ENCODE data around the gene HTR2A. TPM values are rescaled to one million over a fixed set of nuclear protein-coding genes. Genes with fewer than 3 reads are reported as not detected.
"Not testable (repeated sequence)": the region's sequence is repeated elsewhere in the genome, so short reads cannot be mapped to it uniquely, and the experiment has no call there.

The HTR2A gene
- total RNA-seq, 6 experiments from 2014 or later: 0.04 TPM; not detected in 5

DNA sequence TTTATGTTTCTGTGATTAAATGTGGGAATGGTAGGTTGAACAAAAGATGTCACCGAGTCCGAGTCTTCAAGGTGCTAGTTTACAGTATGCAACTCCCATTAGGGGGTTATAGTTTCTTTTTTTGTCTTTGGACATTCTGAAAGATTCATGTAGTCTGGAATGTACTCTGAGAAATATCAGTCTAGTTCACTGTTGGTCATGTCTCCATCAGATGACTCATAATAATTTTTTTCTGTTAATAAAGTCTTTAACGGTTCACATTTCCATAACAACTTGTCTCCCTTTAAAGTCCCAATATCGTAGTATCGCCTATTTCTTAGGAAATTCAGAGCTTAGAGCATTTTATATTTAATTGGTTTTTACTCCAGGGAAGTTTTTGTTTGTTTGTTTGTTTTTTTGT is 86.4 kb downstream of the HTR2A start:
- intact Hi-C loops (cut with DNase I): no loop called here
- Histone ChIP-seq H3K27me3 (no peaks in the 10 kb centered on the region), H3K9me3 (peaks cover 0 to 2% (median 0%) of the 10 kb centered on the region in 4 donors), H3K4me3 (no peak overlapping the region), H3K4me1 (no peaks in the 10 kb centered on the region), H3K36me3 (no peaks in the 10 kb centered on the region), H3K27ac (no peak overlapping the region)
- 86% methylated on average over 5 of the region's 5 CpGs for WGBS (ENCODE audit: insufficient coverage, low coverage, low lambda C conversion rate, missing lambda C conversion rate)
- no peak for DNase-seq
- no peak for ATAC-seq
- TF ChIP-seq, protein P1, sequence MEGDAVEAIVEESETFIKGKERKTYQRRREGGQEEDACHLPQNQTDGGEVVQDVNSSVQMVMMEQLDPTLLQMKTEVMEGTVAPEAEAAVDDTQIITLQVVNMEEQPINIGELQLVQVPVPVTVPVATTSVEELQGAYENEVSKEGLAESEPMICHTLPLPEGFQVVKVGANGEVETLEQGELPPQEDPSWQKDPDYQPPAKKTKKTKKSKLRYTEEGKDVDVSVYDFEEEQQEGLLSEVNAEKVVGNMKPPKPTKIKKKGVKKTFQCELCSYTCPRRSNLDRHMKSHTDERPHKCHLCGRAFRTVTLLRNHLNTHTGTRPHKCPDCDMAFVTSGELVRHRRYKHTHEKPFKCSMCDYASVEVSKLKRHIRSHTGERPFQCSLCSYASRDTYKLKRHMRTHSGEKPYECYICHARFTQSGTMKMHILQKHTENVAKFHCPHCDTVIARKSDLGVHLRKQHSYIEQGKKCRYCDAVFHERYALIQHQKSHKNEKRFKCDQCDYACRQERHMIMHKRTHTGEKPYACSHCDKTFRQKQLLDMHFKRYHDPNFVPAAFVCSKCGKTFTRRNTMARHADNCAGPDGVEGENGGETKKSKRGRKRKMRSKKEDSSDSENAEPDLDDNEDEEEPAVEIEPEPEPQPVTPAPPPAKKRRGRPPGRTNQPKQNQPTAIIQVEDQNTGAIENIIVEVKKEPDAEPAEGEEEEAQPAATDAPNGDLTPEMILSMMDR (IDR thresholded peaks at IDR 0.05): no peak
- TF ChIP-seq POLR2A (IDR thresholded peaks at IDR 0.05): no peak

DNA sequence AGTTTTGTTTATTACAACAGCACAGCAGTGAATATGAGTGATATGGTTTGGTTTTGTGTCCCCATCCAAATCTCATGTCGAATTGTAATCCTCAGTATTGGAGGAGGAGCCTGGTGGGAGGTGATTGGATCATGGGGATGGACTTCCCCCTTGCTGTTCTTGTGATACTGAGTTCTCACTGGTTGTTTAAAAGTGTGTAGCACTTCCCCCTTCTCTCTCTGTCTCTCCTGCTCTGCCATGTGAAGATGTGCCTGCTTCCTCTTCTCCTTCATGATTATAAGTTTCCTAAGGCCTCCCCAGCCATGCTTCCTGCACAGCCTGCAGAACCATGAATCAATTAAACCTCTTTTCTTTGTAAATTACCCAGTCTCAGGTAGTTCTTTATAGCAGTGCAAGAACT is 91.9 kb downstream of the HTR2A start:
- H3K36me3 ChIP-seq; H3K27ac ChIP-seq; H3K4me1 ChIP-seq; ATAC-seq; H3K27me3 ChIP-seq; DNase-seq; H3K9me3 ChIP-seq; intact Hi-C loops (cut with DNase I); H3K4me3 ChIP-seq: not testable (repeated sequence)
- 73% methylated on average over 1 of the region's 1 CpG for WGBS (ENCODE audit: insufficient coverage, low coverage, low lambda C conversion rate, missing lambda C conversion rate)

DNA sequence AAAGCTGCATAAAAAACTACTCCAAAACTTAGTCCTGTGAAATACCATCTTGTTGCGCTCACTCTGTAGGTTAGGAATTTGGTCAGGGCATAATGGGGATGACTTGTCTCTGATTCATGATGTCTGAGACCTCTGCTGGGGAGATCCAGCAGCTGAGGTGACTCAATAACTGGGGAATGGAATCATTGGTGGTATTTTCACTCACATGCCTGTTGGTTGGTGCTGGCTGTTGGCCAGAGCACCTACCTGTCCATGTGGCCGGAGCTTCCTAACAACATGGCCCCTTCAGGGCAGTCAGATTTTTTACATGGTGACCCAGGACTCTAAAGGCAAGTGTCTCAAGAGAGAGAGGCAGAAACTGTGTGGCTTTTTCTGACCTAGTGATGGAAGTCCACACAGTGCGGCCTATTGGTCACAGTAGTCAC is 92.5 kb downstream of the HTR2A start:
- ATAC-seq (no peak), DNase-seq (no peak)
- H3K9me3 ChIP-seq: no peaks in the 10 kb centered on the region
- WGBS (ENCODE audit: insufficient coverage, low coverage, low lambda C conversion rate, missing lambda C conversion rate): 100% methylated on average over 1 of the region's 3 CpGs
- no peak for TF ChIP-seq POLR2A (IDR thresholded peaks at IDR 0.05)
- TF ChIP-seq, protein P1 (IDR thresholded peaks at IDR 0.05): no peak
- H3K4me1 ChIP-seq: peaks cover 0 to 14% (median 4%) of the 10 kb centered on the region in 4 donors
- no peaks in the 10 kb centered on the region for H3K36me3 ChIP-seq
- intact Hi-C loops (cut with DNase I): no loop called here
- H3K27ac ChIP-seq: no peak overlapping the region
- no peak overlapping the region for H3K4me3 ChIP-seq
- no peaks in the 10 kb centered on the region for H3K27me3 ChIP-seq

DNA sequence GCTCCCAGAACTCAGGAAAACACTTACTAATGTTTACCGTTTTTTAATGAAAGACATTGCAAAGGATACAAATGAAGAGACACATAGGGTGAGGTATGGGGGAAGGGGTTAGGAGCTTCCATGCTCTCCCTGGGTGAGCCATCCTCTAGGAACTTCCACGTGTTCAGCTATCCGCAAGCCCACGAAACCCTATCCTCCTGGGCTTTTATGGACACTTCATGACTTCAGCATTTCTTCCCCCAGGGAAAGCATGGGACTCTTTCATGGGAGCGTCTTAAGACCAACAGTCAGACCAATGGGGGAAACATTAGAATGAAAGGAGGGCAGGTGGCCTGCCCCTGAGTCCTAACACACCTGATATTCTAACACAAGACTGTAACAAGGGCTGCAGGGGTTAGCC is 93.3 kb downstream of the HTR2A start:
- 65% methylated on average over 3 of the region's 5 CpGs for WGBS (ENCODE audit: insufficient coverage, low coverage, low lambda C conversion rate, missing lambda C conversion rate)
- intact Hi-C loops (cut with DNase I): no loop called here
- peaks cover 0 to 22% (median 6%) of the 10 kb centered on the region in 4 donors for H3K4me1 ChIP-seq
- no peak overlapping the region for H3K27ac ChIP-seq
- TF ChIP-seq POLR2A (IDR thresholded peaks at IDR 0.05): no peak
- TF ChIP-seq, protein P1 (IDR thresholded peaks at IDR 0.05): no peak
- H3K36me3 ChIP-seq: no peaks in the 10 kb centered on the region
- no peaks in the 10 kb centered on the region for H3K9me3 ChIP-seq
- H3K27me3 ChIP-seq: no peaks in the 10 kb centered on the region
- no peak overlapping the region for H3K4me3 ChIP-seq
- DNase-seq (no peak), ATAC-seq (no peak)

DNA sequence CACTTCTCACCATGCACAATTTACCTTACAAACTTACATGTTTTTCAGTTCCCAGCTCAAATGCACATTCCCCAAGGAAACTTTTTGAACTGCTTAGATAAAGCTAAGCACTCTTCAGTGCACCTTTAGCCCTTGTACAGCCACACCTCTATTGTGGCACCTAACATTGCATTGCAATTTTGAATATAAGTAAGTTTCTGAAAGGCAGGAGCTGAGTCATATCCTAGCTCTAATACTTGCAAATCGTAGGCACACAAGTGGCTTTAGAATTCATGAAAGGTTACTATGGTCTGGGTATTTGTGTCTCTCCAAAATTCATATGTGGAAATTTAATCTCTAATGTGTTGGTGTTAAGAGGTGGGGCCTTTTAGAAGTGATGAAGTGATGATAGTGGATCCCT is 95.0 kb downstream of the HTR2A start:
- TF ChIP-seq POLR2A (IDR thresholded peaks at IDR 0.05): no peak
- Histone ChIP-seq H3K27ac (no peak overlapping the region), H3K36me3 (no peaks in the 10 kb centered on the region), H3K4me3 (no peak overlapping the region), H3K4me1 (peaks cover 0 to 25% (median 6%) of the 10 kb centered on the region in 4 donors), H3K27me3 (no peaks in the 10 kb centered on the region), H3K9me3 (no peaks in the 10 kb centered on the region)
- intact Hi-C loops (cut with DNase I): no loop called here
- ATAC-seq (no peak), DNase-seq (no peak)
- 85% methylated on average over 1 of the region's 1 CpG for WGBS (ENCODE audit: insufficient coverage, low coverage, low lambda C conversion rate, missing lambda C conversion rate)

DNA sequence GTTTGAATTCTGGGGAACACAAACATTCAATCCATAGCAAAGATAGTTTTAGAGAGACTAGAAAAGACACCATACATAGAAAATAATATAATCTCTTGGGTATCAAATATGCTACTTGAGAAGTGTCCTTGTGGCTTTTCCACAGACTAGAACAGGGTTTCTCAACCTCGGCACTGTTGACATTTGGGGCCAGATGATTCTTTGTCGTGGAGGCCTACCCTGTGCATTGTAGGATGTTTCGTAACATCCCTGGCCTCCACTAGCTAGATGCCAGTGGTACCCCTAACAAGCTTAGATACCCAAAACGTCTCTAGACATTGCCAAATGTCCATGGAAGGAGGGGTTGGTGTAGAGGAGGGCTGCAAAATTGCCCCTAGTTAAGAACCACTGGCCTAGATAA is 97.7 kb downstream of the HTR2A start:
- Histone ChIP-seq H3K36me3 (no peaks in the 10 kb centered on the region), H3K27ac (peak overlapping the region in 2 of 3 donors; percentile 93 to 95), H3K27me3 (no peaks in the 10 kb centered on the region), H3K4me1 (peaks cover 0 to 41% (median 16%) of the 10 kb centered on the region in 4 donors), H3K9me3 (no peaks in the 10 kb centered on the region), H3K4me3 (peak overlapping the region in 1 of 3 donors; percentile 86)
- intact Hi-C loops (cut with DNase I): no loop called here
- no peak for TF ChIP-seq POLR2A (IDR thresholded peaks at IDR 0.05)
- TF ChIP-seq, protein P1 (IDR thresholded peaks at IDR 0.05): no peak
- ATAC-seq (no peak), DNase-seq (no peak)
- WGBS (ENCODE audit: insufficient coverage, low coverage, low lambda C conversion rate, missing lambda C conversion rate): 50% methylated on average over 4 of the region's 4 CpGs
